ENCODE data around the gene SLC12A8. TPM values are rescaled to one million over a fixed set of nuclear protein-coding genes. Genes with fewer than 3 reads are reported as not detected.
A peak's percentile ranks its signal among the peaks of the same experiment; 100 is the strongest.

Gene SLC12A8
- total and polyA plus RNA-seq, 10 of the 15 experiments (the other 5 are each of a cell fraction or from before 2014, with no cell fraction given) = 2.5 to 71.6 (median 50.1) TPM

DNA sequence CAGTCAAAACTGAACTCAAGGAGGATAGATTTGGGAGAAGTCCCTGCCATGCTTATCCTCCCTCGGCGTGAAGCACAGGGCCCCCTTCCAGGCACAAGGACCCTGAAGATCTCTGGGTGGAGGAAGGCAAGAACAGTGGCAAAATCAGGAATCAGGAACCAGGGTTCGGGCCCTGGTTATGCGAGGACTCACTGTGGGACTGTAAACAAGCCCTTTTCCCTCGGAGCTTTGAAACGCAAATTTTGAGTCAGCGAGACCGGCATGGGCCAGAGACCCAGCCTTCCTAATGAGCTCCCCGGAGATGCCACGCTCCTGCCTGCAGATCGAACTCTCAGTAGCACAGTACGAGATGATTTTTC, 70.1 kb downstream of the SLC12A8 start:
- RAD21 ChIA-PET (ENCODE audit: unreplicated experiment) = interaction anchor here (0.7 to 12.0 kb wide), 8 partner anchors 8 to 218 kb away, joined by 3 to 106 read pairs (median 6); partner anchors contain the start of gene MUC13
- H3K4me2 ChIP-seq (ENCODE audit: control insufficient read depth, insufficient read depth) = peak overlapping the region; percentile 93
- H3K9me3 ChIP-seq (replicated peaks; ENCODE audit: control insufficient read depth, insufficient read depth, low read length) = no peaks in the 10 kb centered on the region; the same call in 2 of the 3 replicates
- DNase-seq (ENCODE audit: low read depth, low spot score) (no peak), FAIRE-seq (no peak), ATAC-seq (no peak)
- no peaks in the 10 kb centered on the region for H3K27me3 ChIP-seq (replicated peaks in 1 of 2; ENCODE audit: control insufficient read depth in 2 of 2, insufficient read depth in 2 of 2, low read length in 1 of 2)
- in situ Hi-C loops (cut with MboI) = no loop called here
- no peaks in the 10 kb centered on the region for H4K20me1 ChIP-seq (ENCODE audit: control insufficient read depth, insufficient read depth)
- H2AFZ ChIP-seq (ENCODE audit: control insufficient read depth, low read depth, low read length) = peak overlapping the region; percentile 14; the same call in 1 of the 2 replicates
- TF ChIP-seq, protein P1, sequence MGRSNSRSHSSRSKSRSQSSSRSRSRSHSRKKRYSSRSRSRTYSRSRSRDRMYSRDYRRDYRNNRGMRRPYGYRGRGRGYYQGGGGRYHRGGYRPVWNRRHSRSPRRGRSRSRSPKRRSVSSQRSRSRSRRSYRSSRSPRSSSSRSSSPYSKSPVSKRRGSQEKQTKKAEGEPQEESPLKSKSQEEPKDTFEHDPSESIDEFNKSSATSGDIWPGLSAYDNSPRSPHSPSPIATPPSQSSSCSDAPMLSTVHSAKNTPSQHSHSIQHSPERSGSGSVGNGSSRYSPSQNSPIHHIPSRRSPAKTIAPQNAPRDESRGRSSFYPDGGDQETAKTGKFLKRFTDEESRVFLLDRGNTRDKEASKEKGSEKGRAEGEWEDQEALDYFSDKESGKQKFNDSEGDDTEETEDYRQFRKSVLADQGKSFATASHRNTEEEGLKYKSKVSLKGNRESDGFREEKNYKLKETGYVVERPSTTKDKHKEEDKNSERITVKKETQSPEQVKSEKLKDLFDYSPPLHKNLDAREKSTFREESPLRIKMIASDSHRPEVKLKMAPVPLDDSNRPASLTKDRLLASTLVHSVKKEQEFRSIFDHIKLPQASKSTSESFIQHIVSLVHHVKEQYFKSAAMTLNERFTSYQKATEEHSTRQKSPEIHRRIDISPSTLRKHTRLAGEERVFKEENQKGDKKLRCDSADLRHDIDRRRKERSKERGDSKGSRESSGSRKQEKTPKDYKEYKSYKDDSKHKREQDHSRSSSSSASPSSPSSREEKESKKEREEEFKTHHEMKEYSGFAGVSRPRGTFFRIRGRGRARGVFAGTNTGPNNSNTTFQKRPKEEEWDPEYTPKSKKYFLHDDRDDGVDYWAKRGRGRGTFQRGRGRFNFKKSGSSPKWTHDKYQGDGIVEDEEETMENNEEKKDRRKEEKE (IDR thresholded peaks at IDR 0.05) = no peak
- TF ChIP-seq SPI1 (IDR thresholded peaks at IDR 0.05; ENCODE audit: borderline replicate concordance, insufficient read depth, low read depth, low read length) = no peak
- TF ChIP-seq, protein P2, sequence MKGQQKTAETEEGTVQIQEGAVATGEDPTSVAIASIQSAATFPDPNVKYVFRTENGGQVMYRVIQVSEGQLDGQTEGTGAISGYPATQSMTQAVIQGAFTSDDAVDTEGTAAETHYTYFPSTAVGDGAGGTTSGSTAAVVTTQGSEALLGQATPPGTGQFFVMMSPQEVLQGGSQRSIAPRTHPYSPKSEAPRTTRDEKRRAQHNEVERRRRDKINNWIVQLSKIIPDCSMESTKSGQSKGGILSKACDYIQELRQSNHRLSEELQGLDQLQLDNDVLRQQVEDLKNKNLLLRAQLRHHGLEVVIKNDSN (IDR thresholded peaks at IDR 0.05; ENCODE audit: borderline replicate concordance, extremely low read length, insufficient read depth, low read depth, low read length) = no peak
- no peak for TF ChIP-seq YBX1 (IDR thresholded peaks at IDR 0.05)
- peaks cover 92% of the 10 kb centered on the region for H3K4me1 ChIP-seq (ENCODE audit: control insufficient read depth, insufficient read depth, low read length)
- peak overlapping the region; percentile 54; the same call in 1 of the 2 replicates for H3K4me3 ChIP-seq
- H3K36me3 ChIP-seq (ENCODE audit: control insufficient read depth in 2 of 2, insufficient read depth in 2 of 2, low read length in 1 of 2) = no peaks in the 10 kb centered on the region
- intact Hi-C loops (cut with micrococcal nuclease; ENCODE audit: unreplicated experiment) = loop anchor here (2.0 to 5.0 kb wide), 2 partner anchors 60 to 90 kb away; no protein-coding TSS in a partner anchor
- H3K27ac ChIP-seq (ENCODE audit: control insufficient read depth, insufficient read depth) = peak overlapping the region; percentile 95
- H3K9ac ChIP-seq (ENCODE audit: control insufficient read depth, insufficient read depth, low read length) = peak overlapping the region; percentile 84
- no TSS peak for BruUV-seq (replicated peaks)
- SMC1A ChIA-PET (ENCODE audit: uncharacterized antibody, unreplicated experiment) = interaction anchor here (0.9 to 9.3 kb wide), 13 partner anchors 11 to 214 kb away, joined by 3 to 54 read pairs (median 4); no protein-coding TSS in a partner anchor
- CTCF ChIA-PET = interaction anchor here (1.2 to 3.6 kb wide), 5 partner anchors 22 to 147 kb away, joined by 5 to 24 read pairs (median 10); no protein-coding TSS in a partner anchor
- WGBS (ENCODE audit: insufficient coverage, insufficient replicate concordance, low lambda C conversion rate, missing lambda C conversion rate) = 2% methylated on average over 12 of the region's 12 CpGs
- H3K79me2 ChIP-seq (ENCODE audit: control insufficient read depth, insufficient read depth, low read length) = no peaks in the 10 kb centered on the region; the same call in 1 of the 2 replicates
- POLR2A ChIA-PET = interaction anchor here (0.8 to 2.5 kb wide), 5 partner anchors 9 to 61 kb away, joined by 3 to 15 read pairs (median 4); no protein-coding TSS in a partner anchor
